HG02852 (cell line): ENCODE data around the gene UCHL3.
A peak's percentile ranks its signal among the peaks of the same experiment; 100 is the strongest.

Experiments used
- ATAC-seq: cut with Tn5 transposase; IDR thresholded peaks from one replicate; pipeline ENCODE4 v1.9.1; 2021; ENCODE audit warnings: mild to moderate bottlenecking, moderate library complexity; ENCODE audit not compliant: unreplicated experiment

The UCHL3 gene

GRCh38 chr13:75620020-75620419, 70.4 kb downstream of the UCHL3 start:
- ATAC-seq: no peak

- ATAC-seq: no peak
Measured at GRCh38 chr13:75621147-75621546, 71.6 kb downstream of the UCHL3 start.

DNA sequence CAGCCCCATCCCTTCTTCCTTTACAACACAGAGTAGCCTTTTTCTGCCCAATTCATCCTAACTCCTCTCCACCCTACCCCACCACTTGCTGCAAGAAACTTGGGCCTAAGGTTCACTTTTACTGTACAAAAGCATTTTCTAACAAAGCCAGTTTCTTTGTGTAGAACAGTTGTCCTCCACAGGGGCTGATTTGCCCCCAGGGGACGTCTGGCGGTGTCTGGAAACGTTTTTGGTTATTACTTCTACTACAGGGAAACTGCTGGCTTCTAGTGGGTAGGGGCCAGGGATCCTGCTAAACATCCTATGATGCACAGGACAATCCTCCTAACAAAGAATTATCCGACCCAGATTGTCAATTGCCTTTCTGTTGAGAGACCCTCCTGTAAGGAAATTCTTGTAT, 79.2 kb downstream of the UCHL3 start:
- no peak for ATAC-seq

- ATAC-seq: no peak
Measured at GRCh38 chr13:75633285-75633684, 83.7 kb downstream of the UCHL3 start.

- ATAC-seq: no peak
Measured at GRCh38 chr13:75635101-75635827, 85.7 kb downstream of the UCHL3 start.

- ATAC-seq: peak; percentile 58
Measured at GRCh38 chr13:75635828-75636435, 86.3 kb downstream of the UCHL3 start, which contains the start of gene LMO7. Gene LMO7 (plus strand): TSS chr13:75636330. CDS start chr13:75636658, 328 bp downstream.

DNA sequence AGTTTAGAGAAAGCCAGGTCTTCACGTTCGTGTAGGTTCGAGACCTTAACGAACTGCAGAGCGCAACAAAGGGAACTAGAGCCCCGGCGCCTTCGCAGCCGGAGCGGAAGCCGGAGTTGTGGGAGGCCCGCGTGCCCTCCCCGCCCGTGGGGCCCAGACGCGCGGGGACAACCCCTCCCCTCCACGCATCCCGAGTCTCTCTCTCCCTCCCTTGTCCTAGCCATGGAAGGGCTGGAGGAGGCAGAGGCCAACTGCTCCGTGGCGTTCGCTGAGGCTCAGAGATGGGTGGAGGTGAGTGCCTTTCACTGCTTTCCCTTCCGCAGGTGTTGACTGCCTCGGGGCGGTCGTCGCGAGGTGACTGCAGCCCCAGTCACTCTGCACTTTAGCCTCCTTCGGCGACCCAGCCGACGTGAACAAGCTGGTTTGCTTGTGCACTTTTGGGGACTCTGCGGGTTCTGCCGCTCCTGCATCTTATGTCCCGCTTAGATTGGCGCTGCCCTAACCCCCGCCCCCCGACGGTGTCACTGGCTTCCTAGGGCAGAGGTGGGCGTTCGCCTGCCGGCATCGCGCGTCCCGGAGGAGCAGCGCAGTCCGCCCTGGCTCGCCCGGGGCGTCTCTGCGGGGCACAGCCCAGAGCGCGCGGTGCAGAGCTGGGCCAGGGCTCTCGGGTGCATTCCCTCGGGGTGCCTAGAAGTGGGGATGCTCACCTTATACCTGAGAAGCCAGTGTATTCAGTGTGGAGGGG, 87.0 kb downstream of the UCHL3 start:
- peak; percentile 53 for ATAC-seq

DNA sequence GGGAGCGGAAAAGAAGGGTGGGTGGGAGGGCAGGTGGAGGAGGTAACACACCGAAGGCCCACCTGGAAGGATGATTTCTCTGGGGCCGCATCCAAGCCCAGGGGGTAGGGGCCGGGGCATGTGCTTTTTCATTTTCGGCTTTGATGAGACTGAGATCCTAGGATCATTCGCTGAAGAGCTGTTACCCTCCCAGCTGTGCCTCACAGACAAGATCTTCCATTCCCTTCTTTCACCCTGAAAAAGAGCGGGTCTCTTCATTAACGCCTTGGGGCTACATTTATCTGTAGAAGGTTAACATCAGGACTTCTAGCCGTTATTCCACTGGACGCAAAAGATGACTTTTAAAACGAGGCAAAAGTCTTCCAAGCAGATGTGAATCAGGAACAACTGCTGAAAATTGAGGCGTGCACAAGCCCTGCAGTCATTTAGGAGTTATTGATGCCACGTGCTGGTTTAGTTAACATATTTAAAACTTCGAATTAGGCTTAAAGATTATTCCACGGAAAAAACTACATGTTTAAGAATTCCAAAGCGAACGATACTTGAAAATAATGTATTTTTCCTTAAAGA, 87.7 kb downstream of the UCHL3 start:
- no peak for ATAC-seq

- ATAC-seq: no peak
Measured at GRCh38 chr13:75639454-75639853, 89.9 kb downstream of the UCHL3 start.

DNA sequence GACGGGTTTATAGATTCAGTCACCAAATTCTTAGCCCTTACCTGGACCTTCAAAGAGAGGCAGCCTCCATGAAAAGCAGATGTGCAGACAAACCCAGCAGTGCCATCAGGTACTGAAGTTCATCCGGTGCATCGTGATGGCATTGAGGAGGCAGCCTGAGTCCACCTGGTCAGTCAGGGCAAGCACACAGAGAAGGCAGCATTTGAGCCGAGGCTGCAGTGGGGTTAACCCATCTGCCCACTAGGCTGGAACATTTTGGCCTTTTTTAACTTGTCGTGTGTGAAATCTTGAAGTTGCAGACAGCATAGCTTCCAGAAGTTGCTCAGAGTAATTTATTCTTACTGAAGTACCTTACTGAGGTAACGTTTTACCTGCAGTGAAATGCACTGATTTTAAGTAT, 91.4 kb downstream of the UCHL3 start:
- no peak for ATAC-seq

- no peak for ATAC-seq
Measured at GRCh38 chr13:75643182-75643581, 93.6 kb downstream of the UCHL3 start.

DNA sequence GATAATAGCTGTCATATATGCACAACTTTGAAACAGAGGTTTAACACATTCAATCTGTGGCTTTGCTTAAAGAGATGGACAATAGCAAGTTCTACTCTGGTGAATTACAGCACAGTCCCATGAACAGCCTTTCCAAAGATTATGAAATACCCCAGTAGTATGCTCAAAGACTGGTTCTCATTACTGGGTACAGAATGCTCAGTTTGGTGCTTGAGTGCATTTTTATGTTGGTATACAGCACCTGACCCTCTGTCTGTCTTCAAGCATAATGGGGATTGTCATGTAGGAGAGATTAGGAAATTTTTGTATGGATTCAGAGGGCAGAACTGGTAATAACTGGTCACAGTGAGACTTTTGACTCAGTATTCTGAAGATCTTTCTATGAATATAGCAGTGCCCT, 94.1 kb downstream of the UCHL3 start:
- ATAC-seq: no peak

DNA sequence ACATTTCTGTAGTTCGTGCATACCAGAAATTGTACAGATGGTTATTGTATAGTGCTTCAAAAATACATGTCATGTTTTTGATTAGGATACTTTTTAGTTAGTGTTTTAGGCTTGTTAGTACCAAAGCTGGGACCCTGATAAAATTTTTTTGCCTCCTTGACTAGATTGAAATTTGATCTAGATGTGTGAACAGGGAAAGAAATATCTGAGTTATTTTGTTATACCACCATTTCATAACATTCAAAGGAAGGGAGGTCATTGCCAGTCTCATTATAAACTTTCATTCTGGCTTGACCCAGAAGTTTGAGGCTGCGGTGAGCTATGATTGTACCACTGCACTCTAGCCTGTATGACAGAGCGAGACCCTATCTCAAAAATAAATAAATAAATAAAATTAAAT, 95.5 kb downstream of the UCHL3 start:
- no peak for ATAC-seq

- peak; percentile 84 for ATAC-seq
Measured at GRCh38 chr13:75647126-75647784, 97.7 kb downstream of the UCHL3 start.

GRCh38 chr13:75648446-75648845, 98.9 kb downstream of the UCHL3 start:
- no peak for ATAC-seq

DNA sequence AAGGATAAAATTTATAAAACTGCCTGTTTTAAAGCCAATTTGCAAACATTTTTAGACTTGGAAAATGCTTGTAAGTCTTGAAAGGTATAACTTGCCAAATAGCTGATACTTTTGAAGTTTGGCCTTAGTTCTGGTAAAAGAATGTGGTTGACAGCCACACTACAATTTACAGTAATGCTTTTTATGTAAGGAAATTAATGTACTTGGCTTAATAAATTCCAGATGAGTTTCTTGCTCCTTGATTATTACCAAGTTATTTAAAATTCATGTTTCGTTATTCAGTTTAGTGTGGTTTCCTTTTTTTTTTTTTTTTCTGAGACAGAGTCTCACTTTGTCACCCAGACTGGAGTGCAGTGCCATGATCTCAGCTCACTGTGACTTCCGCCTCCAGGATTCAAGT, 101.4 kb downstream of the UCHL3 start:
- ATAC-seq: no peak

DNA sequence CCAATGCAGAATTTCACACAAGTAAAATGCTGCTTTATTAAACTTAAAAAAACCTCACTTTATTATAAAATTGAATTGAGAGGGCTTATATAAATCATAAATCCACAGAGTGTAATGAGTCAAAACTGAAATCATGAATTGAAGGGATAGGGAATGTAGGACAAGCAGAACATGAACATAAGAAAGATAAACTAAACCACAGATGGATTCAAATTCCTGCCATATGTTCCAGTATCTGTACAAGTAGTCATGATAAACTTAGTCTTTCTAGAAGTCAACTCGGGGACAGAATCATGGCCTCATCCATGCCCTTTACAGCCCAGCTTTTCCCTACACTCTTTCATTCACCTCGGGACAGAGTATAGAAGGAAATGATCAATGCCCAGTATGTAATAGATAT, 103.1 kb downstream of the UCHL3 start:
- no peak for ATAC-seq
